Neuron (in vitro differentiated cells): ENCODE measurements around the gene KRTAP12-3.

Source experiments
- H2AFZ ChIP-seq: one replicate; pipeline ENCODE4 v1.6.1; 2013; ENCODE audit warnings: low read depth, mild to moderate bottlenecking, inconsistent platforms, low read length, moderate library complexity
- H3K27me3 ChIP-seq: one replicate; pipeline ENCODE4 v1.6.1; 2013; ENCODE audit warnings: low read length; ENCODE audit not compliant: insufficient read depth
- H3K36me3 ChIP-seq: one replicate; pipeline ENCODE4 v1.6.1; 2013; ENCODE audit warnings: low read length; ENCODE audit not compliant: insufficient read depth
- H3K4me1 ChIP-seq: one replicate; pipeline ENCODE4 v1.6.1; 2013; ENCODE audit warnings: low read length; ENCODE audit not compliant: insufficient read depth
- H3K4me3 ChIP-seq: 2 replicates; pipeline ENCODE4 v1.5.1; 2013; ENCODE audit warnings: mild to moderate bottlenecking, low read length, moderate library complexity
- H3K9me3 ChIP-seq: one replicate; pipeline ENCODE4 v1.6.1; 2013; ENCODE audit warnings: low read length

KRTAP12-3 gene

GRCh38 chr21:44700101-44701022 is 42.6 kb downstream of the KRTAP12-3 start:
- Histone ChIP-seq H3K4me3 (no peak overlapping the region), H3K27me3 (peaks cover 62% of the 10 kb centered on the region), H2AFZ (no peak overlapping the region), H3K36me3 (no peaks in the 10 kb centered on the region), H3K4me1 (peaks cover 14% of the 10 kb centered on the region), H3K9me3 (no peaks in the 10 kb centered on the region)

- no peaks in the 10 kb centered on the region for H3K9me3 ChIP-seq
- no peaks in the 10 kb centered on the region for H3K36me3 ChIP-seq
- H2AFZ ChIP-seq = no peak overlapping the region
- H3K4me3 ChIP-seq = no peak overlapping the region
- H3K27me3 ChIP-seq = peaks cover 63% of the 10 kb centered on the region
- peaks cover 14% of the 10 kb centered on the region for H3K4me1 ChIP-seq
These were observed 43.3 kb downstream of the KRTAP12-3 start for GRCh38 chr21:44701023-44701400.

- Histone ChIP-seq H3K4me3 (no peak overlapping the region), H3K27me3 (peaks cover 67% of the 10 kb centered on the region), H3K9me3 (peaks cover 3% of the 10 kb centered on the region), H3K4me1 (peaks cover 14% of the 10 kb centered on the region), H3K36me3 (no peaks in the 10 kb centered on the region), H2AFZ (no peak overlapping the region)
These were observed 43.8 kb downstream of the KRTAP12-3 start for GRCh38 chr21:44701541-44701940.

GRCh38 chr21:44702111-44702972 is 44.6 kb downstream of the KRTAP12-3 start:
- H3K27me3 ChIP-seq = peaks cover 74% of the 10 kb centered on the region
- H3K36me3 ChIP-seq = no peaks in the 10 kb centered on the region
- H3K9me3 ChIP-seq = peaks cover 3% of the 10 kb centered on the region
- H2AFZ ChIP-seq = no peak overlapping the region
- no peak overlapping the region for H3K4me3 ChIP-seq
- peaks cover 14% of the 10 kb centered on the region for H3K4me1 ChIP-seq

- Histone ChIP-seq H3K4me1 (peaks cover 10% of the 10 kb centered on the region), H3K4me3 (no peak overlapping the region), H2AFZ (no peak overlapping the region), H3K27me3 (peaks cover 78% of the 10 kb centered on the region), H3K9me3 (peaks cover 3% of the 10 kb centered on the region), H3K36me3 (no peaks in the 10 kb centered on the region)
These were observed 45.4 kb downstream of the KRTAP12-3 start for GRCh38 chr21:44702973-44703730.

DNA sequence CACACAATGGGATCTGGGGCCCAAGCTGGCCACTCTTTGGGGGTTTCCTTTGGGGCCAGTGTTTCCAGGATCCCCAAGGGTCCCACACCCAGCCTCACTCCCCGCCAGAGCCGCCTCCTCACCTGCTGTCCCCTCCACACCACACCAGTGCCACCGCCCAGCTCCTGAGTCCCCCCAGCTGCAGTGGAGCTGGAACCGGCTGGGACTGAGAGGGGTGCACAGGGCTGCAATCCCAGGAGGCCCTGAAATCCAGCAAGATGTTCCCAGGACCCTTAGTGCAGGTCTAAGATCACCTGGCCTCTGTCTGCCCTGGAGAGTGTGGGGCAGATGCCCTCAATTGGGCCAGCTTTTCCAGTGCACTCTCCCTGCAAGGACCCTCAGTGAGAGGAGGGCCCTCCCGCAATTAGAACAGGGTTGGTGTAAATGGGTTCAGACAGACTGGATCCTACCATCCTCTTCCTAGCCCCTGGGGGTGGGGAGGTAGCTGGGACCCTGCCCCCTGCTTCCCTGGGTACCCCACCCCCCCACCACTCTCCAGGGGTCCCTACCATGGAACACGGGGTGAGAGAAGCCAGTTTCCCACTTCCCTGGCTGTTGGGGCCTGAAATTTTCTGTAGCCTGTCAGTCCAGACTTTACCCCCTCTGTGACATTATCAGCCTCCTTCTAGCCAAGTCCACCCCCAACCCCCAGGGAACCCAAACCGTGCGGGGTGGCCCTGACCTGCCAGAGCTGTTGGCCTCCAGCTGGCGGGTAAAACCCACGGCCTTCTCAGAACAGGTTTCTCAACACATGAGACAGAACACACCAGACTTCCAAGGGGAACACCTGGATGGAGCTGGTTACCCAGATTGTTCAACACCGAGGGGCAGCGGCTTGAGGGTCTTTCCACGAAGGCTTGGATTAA is 46.3 kb downstream of the KRTAP12-3 start:
- Histone ChIP-seq H2AFZ (no peak overlapping the region), H3K4me1 (peaks cover 12% of the 10 kb centered on the region), H3K4me3 (no peak overlapping the region), H3K36me3 (no peaks in the 10 kb centered on the region), H3K27me3 (peaks cover 81% of the 10 kb centered on the region), H3K9me3 (peaks cover 3% of the 10 kb centered on the region)

GRCh38 chr21:44704636-44705001 is 46.9 kb downstream of the KRTAP12-3 start:
- Histone ChIP-seq H3K9me3 (peaks cover 3% of the 10 kb centered on the region), H3K4me1 (peaks cover 12% of the 10 kb centered on the region), H3K27me3 (peaks cover 84% of the 10 kb centered on the region)

DNA sequence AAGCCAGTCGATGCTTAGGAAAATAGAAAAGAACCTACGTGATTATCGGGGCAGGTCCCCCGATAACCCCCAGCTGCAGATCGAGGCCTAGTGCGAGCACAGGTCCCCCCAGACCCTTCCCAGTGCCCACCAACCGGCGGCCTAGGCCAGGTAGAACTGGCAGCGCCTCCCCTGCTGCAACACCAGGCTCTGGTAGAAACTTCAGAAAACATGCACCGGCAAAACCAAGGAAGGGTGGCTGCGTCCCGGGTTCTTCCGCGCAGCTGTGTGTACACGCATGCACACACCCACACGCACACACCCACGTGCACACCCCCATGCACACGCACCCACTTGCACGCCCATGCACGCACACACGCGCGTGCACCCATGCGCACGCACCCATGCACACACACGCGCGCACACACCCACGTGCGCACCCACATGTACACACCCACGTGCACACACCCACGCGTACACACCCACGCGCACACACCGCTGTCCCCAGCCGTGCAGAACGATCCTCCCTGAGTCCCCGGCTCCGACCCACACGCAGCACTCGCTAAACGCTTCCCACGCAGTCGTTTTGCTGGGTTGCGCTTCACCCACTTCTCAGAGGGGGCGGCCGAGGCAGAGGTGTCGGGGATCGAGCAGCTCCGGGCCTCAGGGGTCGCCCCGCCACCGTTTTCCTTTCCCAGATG is 48.4 kb downstream of the KRTAP12-3 start:
- Histone ChIP-seq H3K4me3 (no peak overlapping the region), H3K4me1 (peaks cover 5% of the 10 kb centered on the region), H3K27me3 (peaks cover 84% of the 10 kb centered on the region), H2AFZ (no peak overlapping the region), H3K9me3 (peaks cover 3% of the 10 kb centered on the region), H3K36me3 (no peaks in the 10 kb centered on the region)

More at GRCh38 chr21:44704636-44705001, 46.9 kb downstream of the KRTAP12-3 start:
- Histone ChIP-seq H3K4me3 (no peak overlapping the region), H2AFZ (no peak overlapping the region), H3K36me3 (no peaks in the 10 kb centered on the region)

- Histone ChIP-seq H3K4me1 (peaks cover 11% of the 10 kb centered on the region), H3K9me3 (peaks cover 3% of the 10 kb centered on the region), H2AFZ (no peak overlapping the region), H3K4me3 (no peak overlapping the region), H3K36me3 (no peaks in the 10 kb centered on the region), H3K27me3 (peaks cover 89% of the 10 kb centered on the region)
These were observed 49.2 kb downstream of the KRTAP12-3 start for GRCh38 chr21:44706706-44707581.
